Peyer's patch (tissue), 4 donors: ENCODE data around the gene PIP4K2C. TPM values are rescaled to one million over a fixed set of nuclear protein-coding genes. Genes with fewer than 3 reads are reported as not detected.

ENCODE experiments used
- DNase-seq, 3 donors: peaks; one replicate each; pipeline ENCODE4 v3.0.0-alpha.2; 2017 to 2019
- H3K27ac ChIP-seq, 4 donors: fragments of 200-600 bp; sonication (generic); one replicate each; pipeline ENCODE4 v1.5.1; 2016 to 2019
- H3K27me3 ChIP-seq, 2 donors: fragments of 200-600 bp; sonication (generic); one replicate each; pipeline ENCODE4 v1.5.1; 2019
- H3K36me3 ChIP-seq, 3 donors: fragments of 200-600 bp; sonication (generic); one replicate each; pipeline ENCODE4 v1.5.1; 2016 to 2019
- H3K4me1 ChIP-seq, 4 donors: fragments of 200-600 bp; sonication (generic); one replicate each; pipeline ENCODE4 v1.5.1; 2016 to 2019
- H3K4me3 ChIP-seq, 4 donors: fragments of 200-600 bp; sonication (generic); 1 replicate in 3 of 4; 2 replicates in 1 of 4; pipeline ENCODE4 v1.5.1; 2016 to 2019; ENCODE audit warnings: mild to moderate bottlenecking in 1 of 4
- H3K9me3 ChIP-seq, 4 donors: fragments of 200-600 bp; sonication (generic); one replicate each; pipeline ENCODE4 v1.5.1; 2016 to 2019; ENCODE audit warnings: mild to moderate bottlenecking in 1 of 4
- CTCF ChIP-seq, 6 experiments: fragments of 450-650 bp in 4 of 6; fragments of 200-600 bp in 2 of 6; sonication (generic) in 1 of 6; IDR thresholded peaks; one replicate each; pipeline ENCODE4 v1.5.1; 2017 to 2019; ENCODE audit warnings: antibody characterized with exemption in 6 of 6, mild to moderate bottlenecking in 3 of 6, moderate library complexity in 1 of 6
- POLR2A ChIP-seq, 2 donors: fragments of 450-650 bp; IDR thresholded peaks; one replicate each; pipeline ENCODE4 v1.5.1; 2017; ENCODE audit warnings: antibody characterized with exemption in 2 of 2, mild to moderate bottlenecking in 2 of 2, moderate library complexity in 2 of 2
- total RNA-seq, 4 donors: library from RNA; depleted of rRNA; stranded (reverse); fragments of >200 nt; gene quantifications; one replicate each; pipeline ENCODE4 v1.1.0, GENCODE V29; 2016

The PIP4K2C gene
- total RNA-seq, 4 donors from 2014 or later, result 9.1 to 52.6 (median 37.9) TPM

- Histone ChIP-seq H3K4me3 (peak within 1 kb of the TSS; percentile 69 to 99 (median 86)), H3K4me1 (peaks cover 0 to 27% (median 3%) of the 10 kb centered on the region in 4 donors), H3K36me3 (no peaks in the 10 kb centered on the region), H3K27ac (peak within 1 kb of the TSS; percentile 85 to 96 (median 89)), H3K9me3 (no peaks in the 10 kb centered on the region), H3K27me3 (no peaks in the 10 kb centered on the region)
- TF ChIP-seq POLR2A (IDR thresholded peaks at IDR 0.05), result peak; percentile 60 to 76
- TF ChIP-seq CTCF (IDR thresholded peaks at IDR 0.05), result peak in 4 of 6 experiments; percentile 15 to 26 (median 24)
- peak; percentile 94 to 98 (median 95) for DNase-seq
These were observed 44.3 kb upstream of the PIP4K2C start, which contains the start of gene DCTN2 for GRCh38 chr12:57546438-57547287. Gene DCTN2, minus strand, starts transcription at chr12:57547192. Its CDS starts 129 bp downstream, at chr12:57547063.

- H3K4me3 ChIP-seq, result peak overlapping the region; percentile 69 to 99 (median 86)
- no peaks in the 10 kb centered on the region for H3K36me3 ChIP-seq
- peaks cover 0 to 27% (median 3%) of the 10 kb centered on the region in 4 donors for H3K4me1 ChIP-seq
- no peak for DNase-seq
- H3K9me3 ChIP-seq, result no peaks in the 10 kb centered on the region
- H3K27me3 ChIP-seq, result no peaks in the 10 kb centered on the region
- no peak for TF ChIP-seq POLR2A (IDR thresholded peaks at IDR 0.05)
- no peak for TF ChIP-seq CTCF (IDR thresholded peaks at IDR 0.05)
- peak overlapping the region; percentile 85 to 96 (median 89) for H3K27ac ChIP-seq
These were observed 43.5 kb upstream of the PIP4K2C start for GRCh38 chr12:57547288-57548012.

GRCh38 chr12:57548013-57548315 is 43.0 kb upstream of the PIP4K2C start:
- Histone ChIP-seq H3K36me3 (no peaks in the 10 kb centered on the region), H3K4me1 (peaks cover 0 to 27% (median 3%) of the 10 kb centered on the region in 4 donors), H3K27me3 (no peaks in the 10 kb centered on the region), H3K27ac (no peak overlapping the region), H3K9me3 (no peaks in the 10 kb centered on the region), H3K4me3 (no peak overlapping the region)
- DNase-seq, result no peak
- TF ChIP-seq POLR2A (IDR thresholded peaks at IDR 0.05) (no peak), CTCF (IDR thresholded peaks at IDR 0.05) (no peak)

GRCh38 chr12:57548488-57548887 is 42.5 kb upstream of the PIP4K2C start:
- H3K27me3 ChIP-seq, result no peaks in the 10 kb centered on the region
- H3K36me3 ChIP-seq, result no peaks in the 10 kb centered on the region
- DNase-seq, result no peak
- TF ChIP-seq CTCF (IDR thresholded peaks at IDR 0.05) (no peak), POLR2A (IDR thresholded peaks at IDR 0.05) (no peak)
- H3K9me3 ChIP-seq, result no peaks in the 10 kb centered on the region
- H3K27ac ChIP-seq, result no peak overlapping the region
- H3K4me1 ChIP-seq, result peaks cover 0 to 27% (median 3%) of the 10 kb centered on the region in 4 donors
- no peak overlapping the region for H3K4me3 ChIP-seq

GRCh38 chr12:57549203-57549908 is 41.6 kb upstream of the PIP4K2C start:
- no peaks in the 10 kb centered on the region for H3K9me3 ChIP-seq

More at GRCh38 chr12:57549203-57549908, 41.6 kb upstream of the PIP4K2C start:
- Histone ChIP-seq H3K36me3 (no peaks in the 10 kb centered on the region), H3K27ac (peak overlapping the region in 1 of 4 donors; percentile 57), H3K4me1 (peaks cover 0 to 27% (median 3%) of the 10 kb centered on the region in 4 donors), H3K27me3 (no peaks in the 10 kb centered on the region), H3K4me3 (peak overlapping the region; percentile 37 to 57 (median 48))
- no peak for DNase-seq
- TF ChIP-seq CTCF (IDR thresholded peaks at IDR 0.05), result no peak
- TF ChIP-seq POLR2A (IDR thresholded peaks at IDR 0.05), result no peak
